GM12891 (cell line): Measurements from ENCODE around the gene FARP1.

Experiments
- POLR2A ChIP-seq: IDR thresholded peaks from 2 replicates; pipeline ENCODE4 v1.6.1; 2011; ENCODE audit warnings: low read depth, low read length, control low read depth
- POLR2AphosphoS5 ChIP-seq: IDR thresholded peaks from 2 replicates; pipeline ENCODE4 v1.6.1; 2011; ENCODE audit warnings: low read depth, low read length, control low read depth
- POU2F2 ChIP-seq: IDR thresholded peaks from 2 replicates; pipeline ENCODE4 v1.6.1; 2011; ENCODE audit warnings: low read depth, mild to moderate bottlenecking, control low read depth, low read length, moderate library complexity
- TAF1 ChIP-seq: IDR thresholded peaks from 2 replicates; pipeline ENCODE4 v1.6.1; 2011; ENCODE audit warnings: low read depth, low read length, control low read depth

DNA sequence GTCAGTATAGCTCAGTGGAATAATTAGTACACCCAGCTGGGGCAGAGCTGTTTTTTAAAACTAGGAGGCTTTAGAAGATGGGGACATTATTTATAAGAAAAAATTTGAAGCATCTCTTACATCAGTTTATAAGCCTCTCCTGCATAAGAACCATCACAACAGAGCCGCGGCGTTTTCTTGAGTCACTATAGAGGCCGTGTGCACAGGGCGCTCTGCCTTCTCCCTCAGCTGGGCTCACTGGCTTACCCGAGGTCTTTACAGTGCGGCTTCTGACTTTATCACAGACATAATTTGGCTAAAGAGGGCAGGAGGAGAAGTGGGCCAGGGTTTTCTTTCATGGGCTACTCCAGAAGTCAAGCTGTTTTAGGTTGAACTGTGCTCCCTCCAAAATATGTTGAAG, 169.7 kb downstream of the FARP1 start:
- TF ChIP-seq POLR2AphosphoS5 (no peak), POLR2A (no peak), TAF1 (no peak), POU2F2 (no peak)
